OCI-LY3 (cell line): ENCODE data around the gene LMBR1.

Source experiments
- H2AFZ ChIP-seq: fragments of 200-600, 300-600 bp; shearing (Covaris generic); 2 replicates; pipeline ENCODE4 v1.6.0; 2014; ENCODE audit warnings: antibody characterized with exemption, low read depth, low read length
- H3K27ac ChIP-seq: fragments of 200-600, 300-600 bp; sonication (generic); 2 replicates; pipeline ENCODE4 v1.5.1; 2014; ENCODE audit warnings: mild to moderate bottlenecking, low read length, moderate library complexity, mixed read lengths
- H3K27me3 ChIP-seq: fragments of 200-600, 300-600 bp; sonication (generic); 2 replicates; pipeline ENCODE4 v1.6.1; 2014; ENCODE audit warnings: low read depth, low read length, mixed read lengths
- H3K36me3 ChIP-seq: fragments of 200-600, 300-600 bp; sonication (generic); replicated peaks from 2 replicates; pipeline ENCODE3; 2014; ENCODE audit warnings: low read depth, low read length, mixed read lengths
- H3K4me1 ChIP-seq: fragments of 300-600, 200-600 bp; sonication (generic); 2 replicates; pipeline ENCODE4 v1.6.1; 2014; ENCODE audit warnings: low read length, mixed read lengths
- H3K4me2 ChIP-seq: fragments of 200-600, 300-600 bp; sonication (generic); 2 replicates; pipeline ENCODE4 v1.6.1; 2014; ENCODE audit warnings: low read length, mixed read lengths
- H3K4me3 ChIP-seq: fragments of 300-600, 200-600 bp; sonication (generic); 2 replicates; pipeline ENCODE4 v1.5.1; 2014; ENCODE audit warnings: antibody characterized with exemption, mild to moderate bottlenecking, low read length, moderate library complexity
- H3K79me2 ChIP-seq: fragments of 300-600, 200-600 bp; shearing (Covaris generic); 2 replicates; pipeline ENCODE4 v1.6.1; 2014; ENCODE audit warnings: mild to moderate bottlenecking, low read length, mixed read lengths
- H3K9ac ChIP-seq: fragments of 300-600, 200-600 bp; shearing (Covaris generic); 2 replicates; pipeline ENCODE4 v1.6.0; 2014; ENCODE audit warnings: mild to moderate bottlenecking, low read length, moderate library complexity
- H3K9me3 ChIP-seq: fragments of 200-600, 300-600 bp; shearing (Covaris generic); 2 replicates; pipeline ENCODE4 v1.6.1; 2014; ENCODE audit warnings: low read length, mixed read lengths; ENCODE audit not compliant: insufficient read depth
- H4K20me1 ChIP-seq: fragments of 200-600, 300-600 bp; sonication (generic); 2 replicates; pipeline ENCODE4 v1.6.1; 2016; ENCODE audit warnings: low read length, mixed read lengths; ENCODE audit not compliant: insufficient read depth
- EZH2phosphoT487 ChIP-seq: fragments of 200-600 bp; shearing (Covaris generic); IDR thresholded peaks from 2 replicates; pipeline ENCODE4 v1.6.1; 2018; ENCODE audit warnings: antibody characterized with exemption, mixed run types, low read depth
- TF ChIP-seq, protein P1 (sequence below): fragments of 200-600, 300-600 bp; sonication (generic); IDR thresholded peaks from 2 replicates; pipeline ENCODE4 v1.5.1; 2014; ENCODE audit warnings: antibody characterized with exemption, low read length, low read depth

Gene LMBR1

DNA sequence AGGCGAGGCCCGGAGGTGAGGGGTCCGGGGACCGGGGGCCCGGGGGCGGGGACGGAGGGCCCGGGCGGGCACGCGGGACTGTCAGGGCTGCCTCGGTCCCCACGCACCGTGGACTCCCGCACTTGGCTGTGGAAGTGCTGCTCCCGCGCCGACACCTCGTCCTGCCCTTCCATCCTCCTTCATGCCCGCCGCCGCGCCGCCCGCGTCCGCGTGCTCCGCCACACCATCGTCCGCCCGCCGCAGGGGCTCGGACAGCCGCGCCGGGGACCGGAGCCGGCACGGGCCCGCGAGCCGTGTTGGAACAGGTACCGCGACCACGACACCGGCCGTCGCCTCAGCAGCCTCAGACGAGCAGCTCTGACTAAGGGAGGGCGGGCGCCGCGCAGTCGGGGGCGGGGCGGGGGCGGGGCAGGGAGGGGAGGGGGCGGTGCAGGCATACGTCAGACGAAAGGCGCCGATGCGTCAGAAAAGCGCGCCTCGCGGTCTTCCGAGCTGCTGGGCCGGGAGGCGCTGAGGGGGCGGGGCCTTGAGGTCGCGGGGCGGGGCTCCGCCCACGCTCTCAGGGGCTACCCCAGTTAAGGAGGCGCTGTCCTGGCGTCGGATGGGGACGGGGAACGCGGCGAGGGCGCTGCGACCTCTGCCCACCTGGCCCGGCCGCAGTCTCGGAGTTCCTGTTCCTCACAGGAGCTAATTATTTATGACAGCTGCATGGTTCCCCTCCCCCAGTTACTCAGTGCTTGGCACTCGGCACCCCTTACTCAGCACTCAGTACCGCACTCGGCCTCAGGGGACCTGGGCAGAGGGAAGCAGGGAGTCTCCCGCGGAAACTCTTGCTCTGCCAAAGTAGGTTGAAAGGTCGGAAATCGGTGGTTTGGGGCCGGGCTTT, at the start of gene LMBR1:
LMBR1 (minus strand) TSS at position 363 of the 886 bp plus-strand sequence; CDS start at position 173, 190 bp downstream.
- Histone ChIP-seq H3K9me3 (no peaks in the 10 kb centered on the region), H2AFZ (peak within 1 kb of the TSS; percentile 59), H3K79me2 (peaks cover 38% of the 10 kb centered on the region), H3K4me3 (peak within 1 kb of the TSS; percentile 88), H4K20me1 (peaks cover 12% of the 10 kb centered on the region; the same call in 1 of the 2 replicates), H3K4me2 (peak within 1 kb of the TSS; percentile 74), H3K36me3 (no peaks in the 10 kb centered on the region), H3K27ac (peak within 1 kb of the TSS; percentile 73), H3K27me3 (no peaks in the 10 kb centered on the region), H3K9ac (peak within 1 kb of the TSS; percentile 81), H3K4me1 (peaks cover 34% of the 10 kb centered on the region)
- no peak for TF ChIP-seq EZH2phosphoT487
- TF ChIP-seq, protein P1, sequence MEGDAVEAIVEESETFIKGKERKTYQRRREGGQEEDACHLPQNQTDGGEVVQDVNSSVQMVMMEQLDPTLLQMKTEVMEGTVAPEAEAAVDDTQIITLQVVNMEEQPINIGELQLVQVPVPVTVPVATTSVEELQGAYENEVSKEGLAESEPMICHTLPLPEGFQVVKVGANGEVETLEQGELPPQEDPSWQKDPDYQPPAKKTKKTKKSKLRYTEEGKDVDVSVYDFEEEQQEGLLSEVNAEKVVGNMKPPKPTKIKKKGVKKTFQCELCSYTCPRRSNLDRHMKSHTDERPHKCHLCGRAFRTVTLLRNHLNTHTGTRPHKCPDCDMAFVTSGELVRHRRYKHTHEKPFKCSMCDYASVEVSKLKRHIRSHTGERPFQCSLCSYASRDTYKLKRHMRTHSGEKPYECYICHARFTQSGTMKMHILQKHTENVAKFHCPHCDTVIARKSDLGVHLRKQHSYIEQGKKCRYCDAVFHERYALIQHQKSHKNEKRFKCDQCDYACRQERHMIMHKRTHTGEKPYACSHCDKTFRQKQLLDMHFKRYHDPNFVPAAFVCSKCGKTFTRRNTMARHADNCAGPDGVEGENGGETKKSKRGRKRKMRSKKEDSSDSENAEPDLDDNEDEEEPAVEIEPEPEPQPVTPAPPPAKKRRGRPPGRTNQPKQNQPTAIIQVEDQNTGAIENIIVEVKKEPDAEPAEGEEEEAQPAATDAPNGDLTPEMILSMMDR: peak; percentile 23; the same call in 1 of the 2 replicates

DNA sequence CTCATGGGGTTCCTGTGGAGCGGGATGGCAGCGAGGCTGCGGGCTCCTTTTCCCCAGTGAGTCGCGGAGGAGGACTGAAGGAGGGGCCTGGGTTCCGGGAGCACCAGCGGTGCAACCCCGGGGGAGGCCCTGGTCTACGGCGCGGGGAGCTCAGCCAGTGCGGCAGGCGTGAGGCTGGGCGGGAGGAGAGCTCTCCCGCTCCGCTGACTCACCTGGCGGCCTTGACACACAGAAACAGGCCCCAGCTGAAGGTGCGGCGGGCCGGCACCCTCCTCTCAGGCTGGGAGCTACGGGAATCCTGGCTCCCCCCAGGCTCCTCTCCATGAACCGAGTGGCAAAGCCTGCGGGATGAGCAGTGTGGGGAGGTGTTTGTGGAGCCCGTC, 49.7 kb upstream of the LMBR1 start:
- Histone ChIP-seq H2AFZ (peak overlapping the region; percentile 87; the same call in 1 of the 2 replicates), H3K4me2 (no peak overlapping the region)

DNA sequence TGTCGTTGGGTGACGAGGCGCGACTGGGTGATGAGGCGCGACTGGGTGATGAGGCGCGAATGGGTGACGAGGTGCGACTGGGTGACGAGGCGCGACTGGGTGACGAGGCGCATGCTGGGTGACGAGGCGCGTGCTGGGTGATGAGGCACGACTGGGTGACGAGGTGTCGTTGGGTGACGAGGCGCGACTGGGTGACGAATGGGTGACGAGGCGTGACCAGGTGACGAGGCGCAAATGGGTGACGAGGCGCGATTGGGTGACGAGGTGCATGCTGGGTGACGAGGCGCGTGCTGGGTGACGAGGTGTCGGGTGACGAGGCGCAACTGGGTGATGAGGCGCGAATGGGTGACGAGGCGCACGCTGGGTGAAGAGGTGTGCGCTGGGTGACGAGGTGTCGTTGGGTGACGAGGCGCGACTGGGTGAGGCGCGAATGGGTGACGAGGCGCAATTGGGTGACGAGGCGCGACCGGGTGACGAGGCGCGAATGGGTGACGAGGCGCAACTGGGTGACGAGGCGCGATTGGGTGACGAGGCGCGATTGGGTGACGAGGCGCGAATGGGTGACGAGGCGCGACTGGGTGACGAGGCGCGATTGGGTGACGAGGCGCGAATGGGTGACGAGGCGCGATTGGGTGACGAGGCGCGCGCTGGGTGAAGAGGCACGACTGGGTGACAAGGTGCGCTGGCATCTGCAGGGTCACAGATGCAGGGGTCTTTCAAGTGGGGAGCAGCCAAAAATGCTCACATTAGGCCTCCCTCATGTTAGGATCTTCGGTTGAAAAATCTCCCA, 48.6 kb upstream of the LMBR1 start:
- H4K20me1 ChIP-seq: no peaks in the 10 kb centered on the region
- no peak overlapping the region for H3K4me3 ChIP-seq
- H3K27me3 ChIP-seq: 0 out of 2 replicates have a peak, but pooled peaks cover 6% of the 10 kb centered on the region
- H3K4me2 ChIP-seq: no peak overlapping the region
- TF ChIP-seq, protein P1: no peak
- TF ChIP-seq EZH2phosphoT487: no peak
- no peak overlapping the region for H3K9ac ChIP-seq
- no peak overlapping the region for H3K27ac ChIP-seq
- no peaks in the 10 kb centered on the region for H3K9me3 ChIP-seq
- H2AFZ ChIP-seq: no peak overlapping the region
- H3K79me2 ChIP-seq: no peaks in the 10 kb centered on the region
- H3K36me3 ChIP-seq: no peaks in the 10 kb centered on the region
- peaks cover 8% of the 10 kb centered on the region for H3K4me1 ChIP-seq

More for the DNA sequence above, 49.7 kb upstream of the LMBR1 start:
- Histone ChIP-seq H3K9ac (no peak overlapping the region), H3K4me1 (peaks cover 8% of the 10 kb centered on the region), H3K27me3 (0 out of 2 replicates have a peak, but pooled peaks cover 6% of the 10 kb centered on the region), H3K79me2 (no peaks in the 10 kb centered on the region), H3K36me3 (no peaks in the 10 kb centered on the region), H4K20me1 (no peaks in the 10 kb centered on the region), H3K4me3 (no peak overlapping the region), H3K9me3 (no peaks in the 10 kb centered on the region), H3K27ac (no peak overlapping the region)
- TF ChIP-seq, protein P1: no peak
